Stimulated activated CD8-positive, alpha-beta memory T cell treated with anti-CD3 and anti-CD28 coated beads, Interleukin-2, amount 100 ng/mL, for 48 hours (primary cell): ENCODE measurements around the gene GCK.

Experiments used
- DNase-seq, 2 donors: peaks; one replicate each; pipeline ENCODE4 v3.0.0-alpha.2; 2020; ENCODE audit warnings: low read depth in 2 of 2

GCK gene

GRCh38 chr7:44104860-44105771, 84.1 kb downstream of the GCK start:
- no peak for DNase-seq

- DNase-seq, result no peak
Observed at GRCh38 chr7:44103923-44104859, 85.0 kb downstream of the GCK start, which contains the start of gene AEBP1. Gene AEBP1, plus strand, starts transcription at chr7:44104345. Its CDS starts 321 bp downstream, at chr7:44104666.

- DNase-seq, result no peak
Observed at GRCh38 chr7:44103566-44103922, 85.7 kb downstream of the GCK start.

DNA sequence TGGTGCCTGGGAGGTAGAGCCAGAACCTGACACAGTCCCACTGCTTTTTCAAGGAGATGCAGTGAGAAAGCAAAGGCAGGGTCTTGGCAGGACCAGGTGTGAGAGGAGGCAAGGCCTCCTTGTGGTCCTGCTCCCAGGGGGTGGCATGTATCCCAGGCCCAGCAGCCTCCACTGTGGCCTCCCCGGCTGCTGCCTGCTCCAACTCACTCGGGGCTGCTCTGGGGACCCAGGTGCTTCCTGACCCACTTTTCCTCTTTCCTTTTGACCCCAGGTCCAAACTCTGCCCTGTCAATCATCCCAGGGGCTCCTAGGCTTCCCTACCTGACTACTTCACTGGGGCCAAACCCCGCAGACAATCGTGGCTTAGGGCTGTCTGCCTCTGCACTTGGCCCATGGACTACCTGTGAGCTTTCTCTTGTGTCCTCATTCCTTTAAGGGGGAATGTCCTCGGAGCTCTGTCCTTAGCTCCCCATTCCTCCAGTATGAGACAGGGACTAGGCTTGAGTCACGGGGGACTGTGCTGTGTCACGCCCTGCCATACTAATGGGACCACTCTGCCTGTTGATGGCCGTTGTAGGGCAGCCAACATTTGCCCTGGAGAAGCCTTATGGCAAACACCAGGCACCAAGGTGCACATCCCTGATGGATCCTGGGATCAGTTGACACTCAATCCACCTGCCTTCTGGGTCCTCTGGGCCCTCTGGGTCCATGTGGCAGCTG, 86.2 kb downstream of the GCK start:
- DNase-seq, result no peak

DNA sequence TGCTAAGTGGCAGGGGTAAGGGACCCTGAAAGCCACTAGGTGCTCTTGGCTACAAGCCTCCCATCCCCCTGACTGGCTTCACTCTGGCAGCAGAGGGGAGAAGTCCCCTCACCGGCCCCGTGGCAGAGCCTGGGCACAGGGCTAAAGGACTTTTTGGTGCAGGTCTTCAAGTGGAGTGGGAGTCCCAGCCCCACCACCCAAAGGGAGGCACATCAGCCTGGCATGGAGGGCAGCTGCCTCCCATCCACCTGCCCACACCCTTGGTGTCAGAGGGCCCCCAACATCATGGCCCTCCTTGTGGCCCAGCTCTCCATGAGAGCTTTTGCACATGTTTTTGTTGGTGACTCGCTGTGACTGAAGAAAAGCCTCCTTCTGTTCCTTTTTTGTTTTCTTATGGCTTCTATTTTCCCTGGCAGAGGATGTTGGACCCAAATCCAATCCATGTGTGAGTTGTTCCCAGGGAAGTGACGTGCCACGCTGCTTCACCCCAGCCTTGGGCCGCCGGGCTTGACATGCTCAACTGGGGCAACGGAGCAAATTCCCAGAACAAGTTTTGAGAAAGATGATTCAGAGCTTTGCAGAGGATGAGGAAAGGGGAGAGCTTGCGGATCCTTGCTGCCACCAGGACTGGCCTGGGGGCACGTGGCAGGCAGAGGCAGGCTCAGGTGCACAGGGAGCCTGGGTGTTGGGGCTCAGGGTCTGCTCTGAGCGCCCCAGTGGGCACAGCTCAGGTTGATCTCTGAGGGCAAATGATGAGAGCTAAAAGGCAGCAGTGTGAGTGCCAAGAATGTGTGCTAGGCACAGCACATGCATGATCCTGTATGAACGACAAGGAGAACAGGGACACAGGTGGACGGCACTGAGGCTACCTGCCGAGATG, 87.0 kb downstream of the GCK start:
- no peak for DNase-seq

DNA sequence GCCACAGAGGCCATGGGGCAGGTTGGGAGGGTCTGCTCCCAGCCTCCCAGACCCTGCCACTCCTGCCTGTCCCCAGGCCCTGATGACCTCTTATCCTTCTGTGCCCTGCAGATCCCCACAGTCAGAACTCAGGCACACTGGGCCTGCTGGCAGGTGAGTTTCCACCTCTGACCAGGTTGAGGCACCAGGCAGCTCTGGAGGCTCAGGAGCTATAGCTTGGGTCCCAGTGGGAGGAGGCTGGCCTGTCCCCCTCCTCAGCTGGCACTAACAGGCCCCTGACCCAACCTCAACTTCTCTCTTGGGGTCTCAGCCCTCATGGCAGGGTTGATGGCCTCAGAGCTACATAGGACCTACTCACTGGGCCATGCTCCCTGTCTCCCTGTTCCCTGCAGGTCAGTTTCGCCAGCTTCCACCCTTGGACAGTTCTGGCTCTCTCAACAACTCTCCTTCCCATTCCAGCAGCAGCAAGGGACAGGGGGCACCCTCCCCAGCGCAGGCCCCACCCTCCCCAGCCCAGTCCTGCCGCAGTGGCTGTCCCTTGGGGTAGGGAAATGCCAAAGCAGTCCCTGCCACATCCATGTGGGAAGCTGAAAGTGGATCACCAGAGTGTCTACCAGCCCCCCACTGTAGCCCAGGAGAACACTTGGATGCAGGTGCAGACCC, 87.8 kb downstream of the GCK start:
- DNase-seq, result no peak

GRCh38 chr7:44100458-44101302, 88.6 kb downstream of the GCK start:
- no peak for DNase-seq

GRCh38 chr7:44099669-44100068, 89.6 kb downstream of the GCK start:
- DNase-seq, result no peak

DNA sequence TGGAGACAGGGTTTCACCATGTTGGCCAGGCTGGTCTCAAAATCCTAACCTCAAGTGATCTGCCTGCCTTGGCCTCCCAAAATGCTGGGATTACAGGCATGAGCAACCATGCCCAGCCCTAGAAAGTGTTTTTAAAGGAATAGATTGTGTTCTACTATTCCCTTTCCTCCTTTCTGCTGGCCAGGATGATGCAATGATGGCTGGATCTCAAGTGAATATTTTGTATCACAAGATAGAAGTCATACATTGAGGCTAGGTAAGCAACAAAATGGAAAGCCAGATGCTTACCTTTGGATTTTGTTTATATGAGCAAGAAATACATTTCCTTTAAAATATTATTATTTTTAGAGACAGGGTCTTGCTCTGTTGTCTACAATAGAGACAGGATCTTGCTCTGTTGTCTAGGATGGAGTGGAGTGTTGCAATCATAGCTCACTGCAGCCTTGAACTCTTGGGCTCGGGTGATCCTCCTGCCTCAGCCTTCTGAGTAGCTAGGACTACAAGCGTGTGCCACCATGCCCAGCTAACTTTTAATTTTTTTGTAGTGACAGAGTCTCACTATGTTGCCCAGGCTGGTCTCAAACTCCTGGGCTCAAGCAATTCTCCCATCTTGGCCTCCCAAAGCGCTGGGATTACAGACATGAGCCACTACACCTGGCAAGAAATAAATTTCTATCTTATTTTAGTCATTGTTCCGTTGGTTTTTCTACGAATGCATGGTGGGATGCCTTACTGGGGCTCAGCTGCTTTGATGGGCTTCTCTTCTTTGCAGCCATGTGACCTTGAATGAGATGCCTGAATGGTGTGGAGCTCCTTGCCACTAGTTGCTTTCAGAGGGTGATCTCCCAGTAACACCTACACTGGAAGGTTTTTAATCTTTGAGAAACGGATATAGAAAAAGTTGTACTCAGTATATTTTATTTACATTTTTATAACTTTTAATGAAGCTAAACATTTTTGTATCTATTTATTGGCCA, 90.9 kb downstream of the GCK start:
- DNase-seq, result no peak

DNA sequence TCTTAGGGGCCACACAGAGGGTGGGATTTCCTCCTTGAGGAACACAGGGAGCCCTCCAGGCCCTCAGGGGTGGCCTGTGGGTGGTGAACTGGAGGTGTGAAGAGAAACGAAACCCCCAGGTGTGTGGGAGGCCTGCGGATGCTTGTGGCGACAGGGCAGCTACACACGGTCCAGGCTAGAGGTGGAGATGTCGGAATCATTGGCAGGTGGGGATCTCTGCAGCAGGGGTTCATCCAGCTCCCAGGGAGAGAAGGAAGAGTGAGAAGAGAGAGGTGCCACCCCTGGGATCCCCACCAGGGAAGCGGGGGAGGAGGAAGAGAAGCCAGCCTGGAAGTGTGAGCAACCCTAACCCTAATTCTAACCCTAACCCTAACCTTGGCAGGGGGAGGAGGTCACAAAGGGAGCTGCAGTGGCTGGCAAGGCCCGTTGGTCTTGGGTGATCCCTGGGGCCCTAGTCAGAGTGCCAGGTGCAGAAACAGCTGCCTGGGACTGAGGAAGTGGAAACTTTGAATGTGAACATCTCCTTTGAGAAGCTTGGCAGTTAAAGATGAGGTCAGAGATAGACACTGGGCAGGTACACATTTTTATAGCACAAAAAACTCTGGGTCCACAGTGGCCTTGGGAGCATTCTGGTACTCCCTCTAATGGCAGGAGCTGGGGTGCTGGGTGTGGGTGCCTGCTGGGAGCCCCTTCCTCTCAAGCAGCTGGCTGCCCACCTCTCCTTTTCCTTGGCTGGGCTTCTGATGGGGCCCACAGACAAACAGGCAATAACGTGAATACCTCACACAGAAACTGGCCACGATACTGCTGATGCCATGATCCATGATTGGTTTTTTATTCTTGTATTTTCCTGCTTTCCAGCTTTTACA, 91.9 kb downstream of the GCK start:
- DNase-seq, result no peak

DNA sequence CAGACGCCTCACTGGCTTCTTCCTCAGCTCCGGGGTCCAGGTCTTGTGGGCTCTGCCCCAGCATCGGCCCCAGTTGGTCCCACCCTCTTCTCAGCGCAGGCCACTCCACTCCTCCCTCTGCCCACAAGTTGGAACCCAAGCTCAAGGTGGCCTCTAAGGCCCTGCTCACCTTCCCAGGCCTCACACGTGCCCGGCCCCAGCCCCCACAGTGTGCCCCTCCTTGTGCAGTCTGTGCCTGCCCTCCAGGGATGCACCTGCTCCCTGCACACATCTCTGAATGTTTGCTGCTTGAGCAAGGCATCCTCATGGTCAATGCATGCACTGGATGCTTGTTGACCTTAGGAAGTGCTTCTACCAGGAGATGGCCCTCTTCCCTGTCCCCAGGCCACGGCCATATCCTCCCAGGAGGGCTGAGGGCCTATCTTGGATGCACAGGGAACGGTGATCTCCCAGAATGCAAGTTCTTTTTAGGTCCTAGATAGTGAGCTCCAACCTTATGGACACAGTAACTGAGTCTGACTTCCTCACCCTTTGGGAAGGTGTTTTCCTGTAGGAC, 92.8 kb downstream of the GCK start:
- DNase-seq, result no peak

- no peak for DNase-seq
Observed at GRCh38 chr7:44095781-44096180, 93.5 kb downstream of the GCK start.

GRCh38 chr7:44094883-44095592, 94.2 kb downstream of the GCK start:
- no peak for DNase-seq

DNA sequence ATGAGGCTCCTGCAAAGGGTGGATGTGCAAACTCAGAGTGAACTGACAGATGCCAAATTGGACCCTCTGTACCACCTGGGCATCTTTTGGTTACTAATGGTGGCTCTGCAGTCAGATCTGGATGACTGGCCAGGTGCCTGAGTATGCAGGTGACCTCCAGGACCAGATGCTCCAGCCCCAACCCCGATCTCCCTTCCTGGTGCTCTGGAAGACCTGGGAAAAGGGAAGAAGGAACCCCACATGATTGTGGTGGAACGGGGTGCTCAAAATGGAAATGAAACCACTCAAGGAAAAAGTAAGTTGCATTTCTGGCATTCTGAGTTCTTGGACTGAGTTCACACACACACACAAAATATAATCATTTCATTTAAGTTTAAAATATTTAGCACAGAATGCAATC, 94.9 kb downstream of the GCK start:
- no peak for DNase-seq
